ENCODE results near the gene KCNJ14.

Gene KCNJ14

DNA sequence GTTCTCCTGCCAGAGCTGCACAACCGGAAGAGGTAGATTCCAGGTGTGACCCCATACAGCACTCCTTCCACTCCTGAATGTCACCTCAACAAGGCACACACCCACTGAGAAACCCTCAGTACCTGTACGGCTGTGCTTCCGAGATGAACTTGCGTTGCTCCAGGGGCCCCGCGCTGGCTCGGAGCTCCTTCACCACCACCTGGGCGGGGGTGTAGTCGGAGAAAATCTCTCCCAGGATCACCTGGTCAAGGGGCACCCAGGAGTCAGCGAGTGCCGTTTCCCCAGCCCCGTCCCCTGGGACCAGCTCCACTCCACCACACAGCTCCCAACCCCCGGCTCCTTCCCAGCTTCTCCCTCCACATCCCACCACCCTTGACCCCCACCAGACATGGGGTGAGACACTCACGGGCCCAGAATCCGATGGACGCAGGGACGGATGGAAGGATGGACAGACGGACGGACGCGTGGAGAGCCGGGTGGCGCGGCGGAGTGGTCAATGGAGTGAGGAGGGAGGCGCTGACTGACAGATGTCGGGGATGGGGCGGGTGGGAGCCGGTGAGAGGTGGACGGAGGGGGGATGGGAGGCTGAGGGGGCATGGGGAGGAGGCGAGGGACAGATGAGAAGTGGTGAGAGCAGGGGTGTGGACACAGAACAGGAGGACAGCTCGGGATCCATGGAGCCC, 53.5 kb downstream of the KCNJ14 start:
- Mint-ChIP-seq H3K27ac (peak overlapping the region; percentile 35), H3K27me3 (peaks cover 35% of the 10 kb centered on the region), H3K4me1 (ENCODE audit: low read depth) (peaks cover 12% of the 10 kb centered on the region), H3K36me3 (ENCODE audit: low read depth) (no peaks in the 10 kb centered on the region), H3K9me3 (no peaks in the 10 kb centered on the region), H3K4me3 (no peak overlapping the region)
- intact Hi-C loops (cut with micrococcal nuclease) = no loop called here

DNA sequence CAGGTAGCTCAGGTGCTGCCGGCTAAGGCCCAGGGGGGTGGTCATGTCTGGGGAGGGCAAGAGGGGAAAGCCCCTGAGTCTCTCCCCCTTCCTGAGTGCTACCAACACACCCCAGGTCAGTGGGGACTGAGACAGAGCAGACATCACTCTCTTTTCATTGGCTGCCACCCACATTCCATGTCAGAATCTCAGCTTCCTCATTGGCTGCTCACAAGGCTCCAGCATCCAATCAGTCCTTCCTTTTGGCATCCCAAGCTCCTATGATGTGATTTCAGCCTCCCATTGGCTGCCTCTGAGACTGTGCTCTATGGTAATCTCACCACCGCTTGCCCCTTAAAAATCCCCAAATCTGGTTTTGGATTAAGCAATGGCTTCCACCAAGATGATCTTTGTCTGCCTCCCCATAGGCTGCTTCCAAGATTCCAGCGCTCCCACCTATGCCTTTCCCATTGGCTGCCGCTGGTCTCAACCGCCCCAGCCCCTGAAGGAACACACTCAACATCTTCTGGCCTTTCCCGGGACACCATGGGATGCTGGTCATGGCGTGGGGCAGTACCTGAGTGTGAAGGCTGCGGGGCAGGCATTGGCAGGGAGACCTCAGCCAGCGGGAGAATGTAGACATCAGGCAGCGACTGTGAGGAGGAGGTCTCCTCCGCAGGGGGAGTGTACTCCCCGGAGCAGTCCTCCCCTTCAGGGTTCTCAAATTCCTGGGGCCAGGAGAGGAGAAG, 54.3 kb downstream of the KCNJ14 start:
- Mint-ChIP-seq H3K27me3 (peaks cover 32% of the 10 kb centered on the region), H3K4me1 (ENCODE audit: low read depth) (peaks cover 15% of the 10 kb centered on the region), H3K27ac (no peak overlapping the region), H3K9me3 (no peaks in the 10 kb centered on the region), H3K36me3 (ENCODE audit: low read depth) (no peaks in the 10 kb centered on the region), H3K4me3 (no peak overlapping the region)
- intact Hi-C loops (cut with micrococcal nuclease) = no loop called here

DNA sequence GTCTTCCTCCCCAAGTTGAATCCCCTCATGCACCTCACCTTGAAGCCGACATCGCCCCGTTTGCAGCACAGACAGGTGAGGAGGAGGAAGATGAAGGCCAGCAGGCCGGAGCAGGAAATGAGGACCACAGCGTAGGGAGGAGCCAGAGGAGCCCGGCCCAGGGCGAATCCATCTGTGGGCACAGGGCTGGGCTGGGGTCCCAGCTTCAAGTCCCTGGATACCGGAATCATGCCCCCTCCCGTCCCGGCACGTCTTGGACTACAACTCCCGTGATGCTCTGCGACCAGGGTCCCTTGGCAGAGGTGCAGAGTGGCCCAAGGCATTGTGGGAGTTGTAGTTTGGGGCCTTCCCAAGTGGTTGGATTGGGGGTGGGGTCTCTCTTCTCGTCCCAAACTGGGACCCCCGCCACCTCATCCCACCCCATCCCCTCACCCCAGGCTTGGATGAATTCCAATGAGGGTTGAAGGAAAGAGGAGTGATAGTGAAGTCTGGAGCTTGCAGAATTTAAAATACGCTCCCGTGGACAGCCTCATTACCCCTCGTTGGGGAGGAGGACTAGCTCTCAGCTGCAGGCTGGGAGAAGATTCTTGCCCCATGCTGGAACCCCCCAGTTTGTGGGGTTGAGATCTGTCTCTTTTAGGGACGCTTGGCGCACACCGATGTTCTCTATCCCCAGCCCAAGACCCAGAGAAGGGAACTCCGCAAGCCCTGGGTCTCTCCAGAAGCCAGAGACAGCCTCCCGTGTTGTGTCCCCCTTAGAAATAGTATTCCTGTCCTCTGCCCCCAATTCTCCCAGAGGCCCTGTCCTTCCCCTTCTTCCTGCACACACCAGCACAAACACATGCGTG, 55.3 kb downstream of the KCNJ14 start:
- peaks cover 15% of the 10 kb centered on the region for H3K4me1 Mint-ChIP-seq (ENCODE audit: low read depth)
- no peaks in the 10 kb centered on the region for H3K9me3 Mint-ChIP-seq
- intact Hi-C loops (cut with micrococcal nuclease) = no loop called here
- H3K27ac Mint-ChIP-seq = no peak overlapping the region
- no peak overlapping the region for H3K4me3 Mint-ChIP-seq
- H3K36me3 Mint-ChIP-seq (ENCODE audit: low read depth) = no peaks in the 10 kb centered on the region
- H3K27me3 Mint-ChIP-seq = peaks cover 32% of the 10 kb centered on the region

DNA sequence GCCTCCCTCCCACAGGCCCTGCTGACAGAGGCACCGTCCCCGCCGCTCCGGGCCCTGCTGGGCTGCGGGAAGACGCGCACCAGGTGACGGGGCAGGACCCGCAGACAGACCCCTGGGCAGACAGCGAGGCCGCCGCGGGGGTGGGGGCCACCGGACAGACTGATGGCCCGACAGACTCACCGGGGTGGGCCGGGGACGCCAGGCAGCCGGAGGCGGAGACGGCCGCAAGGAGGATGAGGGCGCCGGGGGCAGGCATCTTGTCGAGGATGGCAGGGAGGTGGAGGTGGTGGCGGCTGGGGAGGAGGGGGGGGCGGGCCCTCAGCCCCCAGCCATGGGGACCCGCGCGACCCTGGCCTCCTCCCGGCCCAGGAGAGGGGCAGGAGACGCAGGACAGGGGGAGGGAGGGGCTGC, 56.0 kb downstream of the KCNJ14 start:
- intact Hi-C loops (cut with micrococcal nuclease) = no loop called here
- peaks cover 32% of the 10 kb centered on the region for H3K27me3 Mint-ChIP-seq
- H3K9me3 Mint-ChIP-seq = no peaks in the 10 kb centered on the region
- H3K4me1 Mint-ChIP-seq (ENCODE audit: low read depth) = peaks cover 15% of the 10 kb centered on the region
- no peaks in the 10 kb centered on the region for H3K36me3 Mint-ChIP-seq (ENCODE audit: low read depth)
- no peak overlapping the region for H3K27ac Mint-ChIP-seq
- H3K4me3 Mint-ChIP-seq = no peak overlapping the region

DNA sequence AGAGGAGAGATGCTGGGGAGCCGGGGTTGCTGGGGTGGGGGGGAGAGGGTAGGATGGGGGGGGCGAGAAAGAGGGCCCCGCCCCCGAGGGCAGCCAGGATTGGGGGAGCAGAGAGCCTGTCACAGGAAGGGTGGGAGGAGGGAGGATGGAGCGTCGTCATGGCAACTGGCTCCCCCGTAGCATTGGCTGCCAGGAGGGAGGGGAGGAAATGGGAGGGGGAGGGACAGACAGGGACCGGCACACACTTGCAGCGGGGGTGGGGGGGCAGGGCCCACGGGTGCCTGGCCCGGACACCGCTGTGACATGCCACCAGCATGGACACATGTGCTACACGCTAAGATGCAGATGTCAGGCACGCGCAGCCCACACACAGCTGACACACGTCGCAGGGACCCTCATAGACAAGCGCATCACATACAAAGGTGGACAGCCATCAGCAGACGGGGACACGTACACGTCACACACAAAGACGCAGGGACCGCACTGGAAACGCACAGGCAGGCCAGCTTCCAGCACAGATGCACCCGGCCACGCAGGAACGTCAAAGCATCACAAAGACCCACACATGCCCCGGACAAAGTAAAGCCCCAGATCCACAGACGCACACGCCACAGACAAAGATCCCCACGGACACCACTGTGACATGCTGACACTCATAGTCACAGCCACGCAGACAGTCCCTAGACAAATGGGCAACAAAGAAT, 56.6 kb downstream of the KCNJ14 start, which contains the start of gene LMTK3:
Gene LMTK3, minus strand, starts transcription at position 36 of the 704 bp plus-strand sequence. CDS start 259 bp downstream, outside the sequence.
- Mint-ChIP-seq H3K36me3 (ENCODE audit: low read depth) (no peaks in the 10 kb centered on the region), H3K27ac (no peak within 1 kb of the TSS), H3K4me3 (no peak within 1 kb of the TSS), H3K4me1 (ENCODE audit: low read depth) (peaks cover 15% of the 10 kb centered on the region), H3K27me3 (peaks cover 34% of the 10 kb centered on the region), H3K9me3 (no peaks in the 10 kb centered on the region)
- intact Hi-C loops (cut with micrococcal nuclease) = no loop called here

DNA sequence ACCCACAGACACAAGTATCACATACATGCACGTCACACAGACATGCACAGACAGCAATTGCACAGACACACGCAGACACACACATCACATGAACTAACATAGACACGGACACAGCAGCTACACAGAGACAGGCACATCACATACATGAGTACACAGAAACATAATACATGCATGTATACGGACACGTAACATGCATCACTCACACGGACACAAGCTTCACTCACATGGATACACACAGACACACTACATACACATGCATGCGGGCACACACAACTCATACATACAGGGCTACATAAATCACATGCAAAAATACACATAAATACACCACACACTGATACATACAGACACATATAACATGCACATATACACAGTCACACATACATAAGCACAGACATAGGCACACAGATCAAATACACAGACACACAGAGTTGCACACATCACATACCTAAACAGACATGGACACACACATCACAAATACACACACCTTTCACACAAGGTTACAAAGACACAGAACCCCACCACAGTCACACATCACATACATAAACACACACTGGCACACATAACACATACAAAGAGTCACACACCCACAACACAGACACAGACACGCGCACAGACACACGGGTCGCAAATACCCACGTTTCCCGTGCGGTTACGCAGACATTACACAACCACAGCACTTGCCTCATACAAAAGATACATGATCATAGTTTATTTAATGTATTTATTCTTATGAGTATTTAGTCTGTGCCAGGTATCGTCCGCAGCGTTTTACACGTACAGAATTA, 57.3 kb downstream of the KCNJ14 start:
- Mint-ChIP-seq H3K4me1 (ENCODE audit: low read depth) (peaks cover 15% of the 10 kb centered on the region), H3K9me3 (no peaks in the 10 kb centered on the region), H3K27me3 (peaks cover 37% of the 10 kb centered on the region), H3K36me3 (ENCODE audit: low read depth) (no peaks in the 10 kb centered on the region), H3K27ac (no peak overlapping the region), H3K4me3 (no peak overlapping the region)
- intact Hi-C loops (cut with micrococcal nuclease) = no loop called here

DNA sequence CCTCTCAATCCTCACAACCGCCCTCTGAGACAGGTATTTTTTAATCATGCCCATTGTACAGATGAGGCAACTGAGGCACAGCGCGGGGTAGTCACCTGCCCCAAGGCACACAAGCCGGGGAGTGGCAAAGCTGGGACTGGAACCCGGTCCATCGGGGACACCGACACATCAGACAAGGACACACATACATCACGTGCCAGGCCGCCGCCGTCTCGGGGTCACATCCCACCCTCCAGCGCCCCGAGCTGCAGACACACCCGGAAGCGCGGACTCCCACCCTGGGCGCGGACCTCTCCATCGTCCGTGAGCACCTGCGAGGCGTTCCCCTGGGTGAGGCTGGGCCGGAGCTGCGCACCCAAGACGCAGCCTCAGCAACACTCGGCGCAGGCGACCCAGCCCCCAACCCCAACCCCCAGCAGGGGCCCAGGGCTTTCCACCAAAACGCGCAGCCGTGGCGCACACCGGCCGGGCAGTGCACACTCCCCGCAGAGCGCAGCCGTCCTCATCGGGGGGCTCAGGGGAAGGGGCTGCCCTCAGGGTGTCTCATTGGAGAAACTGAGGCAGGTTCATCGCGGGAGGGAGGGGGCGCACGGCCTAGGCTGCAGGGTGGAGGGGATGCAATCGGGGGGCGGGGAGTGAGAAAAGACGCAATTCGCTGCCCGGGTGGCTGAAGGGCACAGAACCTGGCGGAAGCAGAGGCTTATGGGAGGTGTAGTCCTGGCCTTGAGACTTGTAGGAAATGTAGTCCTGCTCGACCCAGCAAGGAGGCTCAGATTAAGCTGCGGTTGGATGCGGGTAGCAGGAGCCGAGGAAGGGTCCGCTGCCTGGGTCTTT, 58.1 kb downstream of the KCNJ14 start:
- Mint-ChIP-seq H3K4me3 (no peak overlapping the region), H3K9me3 (no peaks in the 10 kb centered on the region), H3K4me1 (ENCODE audit: low read depth) (peaks cover 15% of the 10 kb centered on the region), H3K36me3 (ENCODE audit: low read depth) (no peaks in the 10 kb centered on the region), H3K27ac (no peak overlapping the region), H3K27me3 (peaks cover 34% of the 10 kb centered on the region)
- intact Hi-C loops (cut with micrococcal nuclease) = no loop called here

DNA sequence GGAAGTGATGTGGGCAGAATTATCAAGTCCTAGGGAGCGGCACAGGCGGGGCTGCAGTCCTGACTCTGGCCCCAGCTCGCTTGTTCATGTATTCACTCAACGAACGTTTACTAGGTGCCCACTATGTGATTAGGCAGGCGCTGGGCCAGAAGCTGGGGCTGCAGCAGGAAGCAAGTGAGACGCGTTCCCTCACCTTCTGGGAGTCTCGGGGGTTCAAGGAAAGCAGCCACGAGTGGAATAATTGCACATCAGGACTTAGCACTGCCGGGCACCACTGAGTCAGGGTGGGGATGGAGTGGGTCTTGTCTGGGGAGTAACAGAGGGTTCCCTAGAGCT, 58.7 kb downstream of the KCNJ14 start:
- H3K4me3 Mint-ChIP-seq = no peak overlapping the region
- H3K9me3 Mint-ChIP-seq = no peaks in the 10 kb centered on the region
- H3K27ac Mint-ChIP-seq = no peak overlapping the region
- H3K27me3 Mint-ChIP-seq = peaks cover 29% of the 10 kb centered on the region
- no peaks in the 10 kb centered on the region for H3K36me3 Mint-ChIP-seq (ENCODE audit: low read depth)
- intact Hi-C loops (cut with micrococcal nuclease) = no loop called here
- peaks cover 15% of the 10 kb centered on the region for H3K4me1 Mint-ChIP-seq (ENCODE audit: low read depth)

DNA sequence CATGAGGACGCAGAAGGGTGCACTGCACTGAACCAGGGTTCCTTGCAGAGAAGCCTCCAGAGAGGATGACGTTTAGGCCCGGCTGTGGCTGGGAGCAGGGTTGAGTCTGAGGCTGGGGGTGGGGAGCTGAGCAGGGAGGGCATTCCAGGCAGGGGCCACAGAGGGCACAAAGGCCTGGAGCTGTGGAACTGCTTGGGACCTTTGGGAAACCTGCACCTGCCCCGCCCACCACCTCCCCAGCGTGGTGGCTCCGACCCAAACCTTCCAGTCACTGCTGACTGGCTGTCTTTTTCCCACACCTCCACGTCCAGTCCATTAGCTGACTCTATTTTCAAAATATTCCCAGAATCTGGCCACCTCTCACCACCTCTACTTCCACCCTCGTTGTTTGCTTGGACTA, 61.2 kb downstream of the KCNJ14 start:
- Mint-ChIP-seq H3K4me3 (no peak overlapping the region), H3K27ac (no peak overlapping the region), H3K27me3 (peaks cover 11% of the 10 kb centered on the region), H3K4me1 (ENCODE audit: low read depth) (peaks cover 6% of the 10 kb centered on the region), H3K9me3 (no peaks in the 10 kb centered on the region), H3K36me3 (ENCODE audit: low read depth) (no peaks in the 10 kb centered on the region)
- intact Hi-C loops (cut with micrococcal nuclease) = no loop called here
